Prostate gland (tissue), 2 donors: ENCODE results near the gene KIF21B.

ENCODE experiments used
- POLR2AphosphoS5 ChIP-seq: sonication (generic); formaldehyde crosslinking; IDR thresholded peaks from one replicate; pipeline ENCODE4 v1.6.1; 2017; ENCODE audit warnings: antibody characterized with exemption
- TF ChIP-seq, protein P1 (sequence below), 4 experiments: fragments of 200-600 bp in 2 of 4; fragments of 450-650 bp in 2 of 4; sonication (generic) in 2 of 4; IDR thresholded peaks; 1 replicate in 3 of 4; 2 replicates in 1 of 4; pipeline ENCODE4 v1.5.1; 2016 to 2019; ENCODE audit warnings: antibody characterized with exemption in 4 of 4, mild to moderate bottlenecking in 2 of 4, moderate library complexity in 2 of 4

DNA sequence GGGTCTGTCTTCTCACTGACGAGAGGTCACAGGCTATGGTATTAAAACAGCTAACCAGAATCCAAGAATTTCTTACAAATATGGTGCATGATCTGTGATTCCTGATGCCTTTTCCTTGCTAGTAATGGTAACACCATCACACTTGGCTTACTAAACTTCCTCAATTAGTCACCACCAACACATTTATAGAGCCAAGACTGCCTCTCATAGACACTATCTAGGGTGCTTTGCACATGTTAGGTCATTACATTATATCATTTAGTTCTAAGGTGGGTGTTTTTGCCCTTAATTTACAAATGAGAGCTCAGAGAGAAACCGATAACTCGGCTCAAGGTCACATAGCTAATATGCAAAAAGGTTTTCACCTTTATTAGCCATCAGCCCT, 8.7 kb downstream of the KIF21B start:
- no peak for TF ChIP-seq POLR2AphosphoS5
- TF ChIP-seq, protein P1, sequence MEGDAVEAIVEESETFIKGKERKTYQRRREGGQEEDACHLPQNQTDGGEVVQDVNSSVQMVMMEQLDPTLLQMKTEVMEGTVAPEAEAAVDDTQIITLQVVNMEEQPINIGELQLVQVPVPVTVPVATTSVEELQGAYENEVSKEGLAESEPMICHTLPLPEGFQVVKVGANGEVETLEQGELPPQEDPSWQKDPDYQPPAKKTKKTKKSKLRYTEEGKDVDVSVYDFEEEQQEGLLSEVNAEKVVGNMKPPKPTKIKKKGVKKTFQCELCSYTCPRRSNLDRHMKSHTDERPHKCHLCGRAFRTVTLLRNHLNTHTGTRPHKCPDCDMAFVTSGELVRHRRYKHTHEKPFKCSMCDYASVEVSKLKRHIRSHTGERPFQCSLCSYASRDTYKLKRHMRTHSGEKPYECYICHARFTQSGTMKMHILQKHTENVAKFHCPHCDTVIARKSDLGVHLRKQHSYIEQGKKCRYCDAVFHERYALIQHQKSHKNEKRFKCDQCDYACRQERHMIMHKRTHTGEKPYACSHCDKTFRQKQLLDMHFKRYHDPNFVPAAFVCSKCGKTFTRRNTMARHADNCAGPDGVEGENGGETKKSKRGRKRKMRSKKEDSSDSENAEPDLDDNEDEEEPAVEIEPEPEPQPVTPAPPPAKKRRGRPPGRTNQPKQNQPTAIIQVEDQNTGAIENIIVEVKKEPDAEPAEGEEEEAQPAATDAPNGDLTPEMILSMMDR (IDR thresholded peaks at IDR 0.05), result no peak
